ENCODE measurements around the gene FOXR1.
"Not testable (repeated sequence)": the region's sequence is repeated elsewhere in the genome, so short reads cannot be mapped to it uniquely, and the experiment has no call there.

Gene FOXR1

GRCh38 chr11:118998388-118998717, 26.8 kb downstream of the FOXR1 start:
- DNase-seq: no peak

GRCh38 chr11:118998822-118999221, 27.3 kb downstream of the FOXR1 start:
- DNase-seq: no peak

GRCh38 chr11:119000906-119001305, 29.3 kb downstream of the FOXR1 start:
- no peak for DNase-seq

GRCh38 chr11:119006656-119007055, 35.1 kb downstream of the FOXR1 start:
- DNase-seq: no peak

- DNase-seq: no peak
Observed at GRCh38 chr11:119011476-119012053, 40.0 kb downstream of the FOXR1 start.

- no peak for DNase-seq
Observed at GRCh38 chr11:119012629-119013170, 41.1 kb downstream of the FOXR1 start.

GRCh38 chr11:119014209-119014924, 42.8 kb downstream of the FOXR1 start:
- DNase-seq: no peak

- no peak for DNase-seq
Observed at GRCh38 chr11:119015054-119015611, 43.6 kb downstream of the FOXR1 start.

GRCh38 chr11:119016216-119017009, 44.9 kb downstream of the FOXR1 start:
- DNase-seq: no peak

GRCh38 chr11:119017377-119017776, 45.8 kb downstream of the FOXR1 start:
- DNase-seq: not testable (repeated sequence)

GRCh38 chr11:119018074-119018938, 46.7 kb downstream of the FOXR1 start, which contains the start of the genes RPS25 and TRAPPC4:
RPS25 (minus strand) TSS chr11:119018343; CDS start chr11:119018284, 59 bp downstream.
TRAPPC4 (plus strand) TSS chr11:119018766; CDS start chr11:119018796, 30 bp downstream.
- DNase-seq: peak; percentile 97

GRCh38 chr11:119019996-119020395, 48.4 kb downstream of the FOXR1 start:
- no peak for DNase-seq

- DNase-seq: no peak
Observed at GRCh38 chr11:119021631-119022030, 50.1 kb downstream of the FOXR1 start.

GRCh38 chr11:119023741-119024140, 52.2 kb downstream of the FOXR1 start:
- no peak for DNase-seq

- no peak for DNase-seq
Observed at GRCh38 chr11:119024430-119025098, 53.0 kb downstream of the FOXR1 start.

GRCh38 chr11:119025099-119025473, 53.5 kb downstream of the FOXR1 start:
- no peak for DNase-seq

GRCh38 chr11:119025541-119025940, 54.0 kb downstream of the FOXR1 start:
- no peak for DNase-seq

GRCh38 chr11:119025978-119026766, 54.6 kb downstream of the FOXR1 start:
- no peak for DNase-seq

GRCh38 chr11:119026970-119027369, 55.4 kb downstream of the FOXR1 start:
- DNase-seq: no peak

- no peak for DNase-seq
Observed at GRCh38 chr11:119027561-119028345, 56.2 kb downstream of the FOXR1 start.
